ENCODE results near the gene UBR4. TPM values are rescaled to one million over a fixed set of nuclear protein-coding genes. Genes with fewer than 3 reads are reported as not detected.

Gene UBR4
- total RNA-seq, 1 experiment from 2014 or later, result 107 TPM

GRCh38 chr1:19154876-19155275, 55.2 kb downstream of the UBR4 start:
- TF ChIP-seq POLR2AphosphoS5 (IDR thresholded peaks at IDR 0.05; ENCODE audit: low read depth, low read length) (no peak), ZFX (IDR thresholded peaks at IDR 0.05) (no peak), JUND (IDR thresholded peaks at IDR 0.05) (no peak), ELF1 (IDR thresholded peaks at IDR 0.05; ENCODE audit: borderline replicate concordance, low read depth) (no peak), REST (IDR thresholded peaks at IDR 0.05; ENCODE audit: low read depth) (no peak), SRF (IDR thresholded peaks at IDR 0.05; ENCODE audit: low read depth) (no peak), EZH2 (IDR thresholded peaks at IDR 0.05) (no peak), RAD21 (IDR thresholded peaks at IDR 0.05; ENCODE audit: low read depth) (no peak), CBX3 (IDR thresholded peaks at IDR 0.05; ENCODE audit: low read depth) (no peak), POLR2A (IDR thresholded peaks at IDR 0.05; ENCODE audit: borderline replicate concordance, extremely low read depth, insufficient read depth, insufficient read length) (no peak), TCF7L2 (IDR thresholded peaks at IDR 0.05; ENCODE audit: borderline replicate concordance, extremely low read depth, insufficient read depth, insufficient read length) (no peak), EGR1 (IDR thresholded peaks at IDR 0.05; ENCODE audit: low read depth) (no peak), MAX (IDR thresholded peaks at IDR 0.05) (no peak), ATF3 (IDR thresholded peaks at IDR 0.05) (no peak), EZH2phosphoT487 (IDR thresholded peaks at IDR 0.05; ENCODE audit: borderline replicate concordance) (no peak), CTCF (IDR thresholded peaks at IDR 0.05 in 2 of 3, conservative IDR thresholded peaks at IDR 0.05 in 1 of 3; ENCODE audit: borderline replicate concordance in 1 of 3, insufficient read depth in 1 of 3, low read depth in 2 of 3, low read length in 2 of 3) (no peak), ZBTB33 (IDR thresholded peaks at IDR 0.05; ENCODE audit: extremely low read depth, insufficient replicate concordance, low read length) (no peak), ZNF274 (IDR thresholded peaks at IDR 0.05; ENCODE audit: low read depth, low read length) (no peak)
- ATAC-seq, result no peak
- CTCF ChIA-PET, result no interaction called here
- intact Hi-C loops (cut with micrococcal nuclease), result no loop called here
- BruUV-seq (replicated peaks), result no TSS peak
- no peak overlapping the region for H3K4me2 ChIP-seq (ENCODE audit: low read length)
- no peaks in the 10 kb centered on the region for H3K9me2 ChIP-seq (ENCODE audit: insufficient read depth)
- no peak overlapping the region for H3K9ac ChIP-seq (ENCODE audit: low read length)
- no peak overlapping the region for H3K27ac ChIP-seq (ENCODE audit: low read depth, low read length)
- RAD21 ChIA-PET (ENCODE audit: low non-redundant PET in 1 of 2, low total read pairs in 2 of 2, uncharacterized antibody in 2 of 2, unreplicated experiment in 2 of 2), result no interaction called here
- H3K4me3 ChIP-seq (replicated peaks in 1 of 2; ENCODE audit: low read depth in 1 of 2, low read length in 2 of 2), result no peak overlapping the region
- no peak overlapping the region for H2AFZ ChIP-seq (ENCODE audit: low read depth, low read length, poor library complexity, severe bottlenecking)
- H3K9me3 ChIP-seq (ENCODE audit: control insufficient read depth in 1 of 2, insufficient read depth in 1 of 2, low read depth in 1 of 2, low read length in 2 of 2), result no peaks in the 10 kb centered on the region
- no peaks in the 10 kb centered on the region for H4K20me1 ChIP-seq (ENCODE audit: insufficient read depth)
- peaks cover 88 to 98% of the 10 kb centered on the region in 2 experiments for H3K36me3 ChIP-seq (ENCODE audit: control insufficient read depth in 1 of 2, insufficient read depth in 2 of 2, low read length in 2 of 2)
- no peak for DNase-seq (ENCODE audit: low read depth, low spot score)
- no peaks in the 10 kb centered on the region; the same call in 1 of the 2 replicates for H3K79me2 ChIP-seq (ENCODE audit: insufficient read depth, low read length)
- H3K27me3 ChIP-seq (ENCODE audit: insufficient read depth, low read length), result no peaks in the 10 kb centered on the region
- H3K4me1 ChIP-seq (ENCODE audit: control insufficient read depth in 1 of 2, insufficient read depth in 2 of 2, low read length in 2 of 2), result no peaks in the 10 kb centered on the region
- POLR2A ChIA-PET, result no interaction called here

Data from HCT116 (cell line).